A549 (cell line): Measurements from ENCODE around the gene NCS1. TPM values are rescaled to one million over a fixed set of nuclear protein-coding genes. Genes with fewer than 3 reads are reported as not detected.

ENCODE experiments used
- ATAC-seq, 2 experiments: fragments of 200-7000 bp in 1 of 2; fragments of >200 bp in 1 of 2; cut with Nextera tagmentation in 1 of 2; cut with Tn5 transposase in 1 of 2; 3 replicates each; pipeline versions ENCODE4 v1.8.0 to v1.9.1; 2018 to 2020; ENCODE audit warnings: mild to moderate bottlenecking in 1 of 2, moderate library complexity in 1 of 2
- CTCF ChIA-PET: fragments of 300-600 bp; sonication (Branson Sonifier 250); formaldehyde crosslinking; extraction: SDS; loops from one replicate; lab custom pipeline; 2021; ENCODE audit warnings: antibody characterized with exemption, inconsistent platforms; lab: Yijun Ruan, JAX
- POLR2A ChIA-PET: fragments of 350-600 bp; formaldehyde crosslinking; extraction: SDS; loops from one replicate; lab custom pipeline; 2021; ENCODE audit warnings: antibody characterized with exemption, inconsistent platforms; lab: Yijun Ruan, JAX
- DNase-seq, 2 experiments: peaks; one replicate each; pipeline versions ENCODE4 v3.0.0 to v3.0.0-alpha.2; 2011 to 2016; ENCODE audit warnings: low read depth in 1 of 2, low spot score in 1 of 2
- FAIRE-seq: peaks from 2 replicates; lab custom pipeline; 2011; peaks lifted over from hg19 to GRCh38; lab: Jason Lieb, UNC
- H3K27ac ChIP-seq, 2 experiments: fragments of >200 bp; sonication (Bioruptor Twin); formaldehyde crosslinking; 3 replicates each; pipeline ENCODE4 v1.5.1; 2016 to 2017
- H3K4me1 ChIP-seq: fragments of >200 bp; sonication (Bioruptor Twin); formaldehyde crosslinking; 3 replicates; pipeline ENCODE4 v1.6.1; 2016
- H3K4me2 ChIP-seq: fragments of >200 bp; sonication (Bioruptor Twin); formaldehyde crosslinking; 3 replicates; pipeline ENCODE4 v1.6.1; 2016
- H3K4me3 ChIP-seq: fragments of >200 bp; sonication (Bioruptor Twin); formaldehyde crosslinking; 3 replicates; pipeline ENCODE4 v1.5.1; 2016
- H3K9me3 ChIP-seq: fragments of >200 bp; sonication (Bioruptor Twin); formaldehyde crosslinking; 3 replicates; pipeline ENCODE4 v1.6.1; 2016
- BHLHE40 ChIP-seq: IDR thresholded peaks from 2 replicates; pipeline ENCODE4 v1.6.1; 2012; ENCODE audit warnings: low read depth, low read length, inconsistent platforms
- CEBPB ChIP-seq, 2 experiments: fragments of >200 bp in 1 of 2; sonication (Bioruptor Twin) in 1 of 2; formaldehyde crosslinking in 1 of 2; IDR thresholded peaks; 2 replicates each; pipeline ENCODE4 v1.6.1; 2012 to 2016
- EHF ChIP-seq: fragments of 250-450 bp; sonication (Bioruptor Pico); IDR thresholded peaks from 2 replicates; pipeline ENCODE4 v1.5.0; 2020; ENCODE audit warnings: mild to moderate bottlenecking
- FOXS1 ChIP-seq: fragments of 250-450 bp; sonication (Bioruptor Pico); IDR thresholded peaks from 2 replicates; pipeline ENCODE4 v1.5.0; 2020; ENCODE audit warnings: mild to moderate bottlenecking, moderate library complexity
- GATA3 ChIP-seq: IDR thresholded peaks from 2 replicates; pipeline ENCODE4 v1.6.1; 2012; ENCODE audit warnings: borderline replicate concordance
- HEYL ChIP-seq: fragments of 250-450 bp; sonication (Bioruptor Pico); IDR thresholded peaks from 2 replicates; pipeline ENCODE4 v1.8.0; 2021; ENCODE audit warnings: mild to moderate bottlenecking, moderate library complexity
- HOXB13 ChIP-seq: fragments of 250-450 bp; sonication (Bioruptor Pico); IDR thresholded peaks from 2 replicates; pipeline ENCODE4 v1.5.0; 2020; ENCODE audit warnings: low read depth, mild to moderate bottlenecking, moderate library complexity
- MAZ ChIP-seq: fragments of 150-350 bp; IDR thresholded peaks from 2 replicates; pipeline ENCODE4 v1.6.1; 2014; ENCODE audit warnings: antibody characterized with exemption, low read depth, low read length, borderline replicate concordance
- MYC ChIP-seq: IDR thresholded peaks from 2 replicates; pipeline ENCODE4 v1.6.1; 2012; ENCODE audit warnings: mild to moderate bottlenecking, inconsistent platforms, low read length, improper control_type of control experiment, borderline replicate concordance
- NPAS2 ChIP-seq: fragments of 250-450 bp; sonication (Bioruptor Pico); IDR thresholded peaks from 2 replicates; pipeline ENCODE4 v1.8.0; 2022; ENCODE audit warnings: mild to moderate bottlenecking, moderate library complexity, borderline replicate concordance
- PHF8 ChIP-seq: fragments of 200-600 bp; sonication (generic); IDR thresholded peaks from 2 replicates; pipeline ENCODE4 v1.6.1; 2016; ENCODE audit warnings: low read depth, mild to moderate bottlenecking, antibody characterized with exemption, moderate library complexity, borderline replicate concordance
- POLR2A ChIP-seq: IDR thresholded peaks from 2 replicates; pipeline ENCODE4 v1.6.1; 2012; ENCODE audit warnings: mild to moderate bottlenecking, low read length
- RNF2 ChIP-seq: fragments of 200-600 bp; sonication (generic); IDR thresholded peaks from 2 replicates; pipeline ENCODE4 v1.6.1; 2016; ENCODE audit warnings: low read depth, mild to moderate bottlenecking, antibody characterized with exemption, moderate library complexity, borderline replicate concordance
- TP53 ChIP-seq: fragments of 250-450 bp; sonication (Bioruptor Pico); IDR thresholded peaks from 2 replicates; pipeline ENCODE4 v1.5.0; 2021; ENCODE audit warnings: mild to moderate bottlenecking, moderate library complexity
- ZC3H11A ChIP-seq: fragments of 450-650 bp; IDR thresholded peaks from 2 replicates; pipeline ENCODE4 v1.6.1; 2014; ENCODE audit warnings: antibody characterized with exemption, mild to moderate bottlenecking
- ZNF302 ChIP-seq: fragments of 250-450 bp; sonication (Bioruptor Pico); IDR thresholded peaks from 2 replicates; pipeline ENCODE4 v1.9.0; 2021; ENCODE audit warnings: inconsistent platforms, mild to moderate bottlenecking, moderate library complexity
- WGBS: methylation state at CpG from one replicate; pipeline ENCODE4 v1.1.6; 2017; ENCODE audit errors: missing lambda C conversion rate; 5-methylcytosine and 5-hydroxymethylcytosine counted together
- polyA plus RNA-seq, 4 experiments: library from polyadenylated mRNA; depleted of rRNA in 3 of 4; stranded (reverse); fragments of >200 nt; fragmentation: RNase III in 1 of 4; extraction: RNeasy Plus Mini Kit Qiagen cat#74134 plus additional on column Dnase treatment in 1 of 4; gene quantifications; 2 replicates in 3 of 4; 3 replicates in 1 of 4; pipeline ENCODE4 v1.2.3, GENCODE V29; 2011 to 2017
- TF ChIP-seq, protein P1 (sequence below): fragments of >200 bp; sonication (Bioruptor Twin); formaldehyde crosslinking; IDR thresholded peaks from 2 replicates; pipeline ENCODE4 v1.6.1; 2016
- TF ChIP-seq, protein P2 (sequence below): IDR thresholded peaks from 2 replicates; pipeline ENCODE4 v1.6.1; 2012
- TF ChIP-seq, protein P3 (sequence below): fragments of 250-450 bp; sonication (Bioruptor Pico); IDR thresholded peaks from 2 replicates; pipeline ENCODE4 v1.5.0; 2020; ENCODE audit warnings: low read depth, mild to moderate bottlenecking, moderate library complexity
- TF ChIP-seq, protein P4 (sequence below): fragments of >200 bp; sonication (Bioruptor Twin); formaldehyde crosslinking; IDR thresholded peaks from 3 replicates; pipeline ENCODE4 v1.5.1; 2016

Gene NCS1
- polyA plus RNA-seq, 2 of the 4 experiments (the other 2 are of a cell fraction) = 17.9 to 21.9 TPM

GRCh38 chr9:130264414-130265350 is 92.5 kb downstream of the NCS1 start:
- 58% methylated on average over 18 of the region's 18 CpGs for WGBS
- no peak for ATAC-seq

DNA sequence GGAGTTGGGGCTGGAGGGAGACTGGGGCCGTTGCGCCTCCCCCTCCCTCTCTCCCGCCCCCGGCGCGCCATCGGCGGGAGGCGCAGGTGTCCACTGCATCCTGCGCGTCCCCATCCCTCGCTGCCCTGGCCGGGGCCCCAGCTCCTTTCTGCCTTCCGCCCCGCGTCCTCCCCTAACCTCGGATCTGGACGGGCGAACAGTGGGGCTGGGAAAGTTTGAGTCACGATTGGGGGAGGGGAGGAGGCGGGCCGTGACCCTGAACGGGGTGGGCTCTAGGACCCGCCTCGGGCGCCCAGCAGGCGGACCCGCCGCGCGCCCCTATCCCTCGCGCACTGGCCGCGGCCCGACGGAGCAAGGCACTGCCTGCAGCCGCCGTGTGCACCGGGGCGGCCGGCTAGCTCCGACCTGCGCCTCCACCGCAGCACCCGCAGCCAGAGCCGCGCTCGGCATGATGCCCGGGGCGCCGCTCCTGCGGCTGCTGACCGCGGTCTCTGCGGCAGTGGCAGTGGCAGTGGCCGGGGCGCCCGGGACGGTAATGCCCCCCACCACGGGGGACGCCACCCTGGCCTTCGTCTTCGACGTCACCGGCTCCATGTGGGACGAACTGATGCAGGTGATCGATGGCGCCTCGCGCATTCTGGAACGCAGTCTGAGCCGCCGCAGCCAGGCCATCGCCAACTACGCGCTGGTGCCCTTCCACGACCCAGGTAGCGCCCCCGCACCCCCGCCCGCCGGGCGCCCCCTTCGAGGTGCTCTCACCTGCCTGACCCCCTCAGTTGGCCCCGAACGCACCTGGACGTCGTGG is 93.4 kb downstream of the NCS1 start, which contains the start of gene HMCN2:
Gene HMCN2 (plus strand): TSS at position 330 of the 805 bp plus-strand sequence. CDS start 119 bp downstream, at position 449.
- WGBS = 11% methylated on average over 28 of the region's 89 CpGs
- no peak for DNase-seq
- TF ChIP-seq, protein P1, sequence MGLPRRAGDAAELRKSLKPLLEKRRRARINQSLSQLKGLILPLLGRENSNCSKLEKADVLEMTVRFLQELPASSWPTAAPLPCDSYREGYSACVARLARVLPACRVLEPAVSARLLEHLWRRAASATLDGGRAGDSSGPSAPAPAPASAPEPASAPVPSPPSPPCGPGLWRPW = no peak
- TF ChIP-seq, protein P2, sequence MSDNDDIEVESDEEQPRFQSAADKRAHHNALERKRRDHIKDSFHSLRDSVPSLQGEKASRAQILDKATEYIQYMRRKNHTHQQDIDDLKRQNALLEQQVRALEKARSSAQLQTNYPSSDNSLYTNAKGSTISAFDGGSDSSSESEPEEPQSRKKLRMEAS = 0 out of 2 replicates have a peak, but pooled peaks have one; percentile 25
- TF ChIP-seq, all 56 proteins: peak for 1
- peaks cover 11% of the 10 kb centered on the region for H3K4me1 ChIP-seq
- H3K27ac ChIP-seq = no peak within 1 kb of the TSS; a peak in 1 of 6 replicates
- ATAC-seq = peak; percentile 54 to 78; a peak in 4 of 6 replicates
- POLR2A ChIA-PET = no interaction called here
- CTCF ChIA-PET = interaction anchor here (1.2 to 1.9 kb wide), 2 partner anchors 22 to 159 kb away, joined by 7 to 8 read pairs; no protein-coding TSS in a partner anchor
- H3K9me3 ChIP-seq = no peaks in the 10 kb centered on the region
- H3K4me2 ChIP-seq = peak within 1 kb of the TSS; percentile 94
- H3K4me3 ChIP-seq = peak within 1 kb of the TSS; percentile 31
- FAIRE-seq = no peak

More at GRCh38 chr9:130264414-130265350, 92.5 kb downstream of the NCS1 start:
- CTCF ChIA-PET = interaction anchor here (0.7 to 1.4 kb wide), 4 partner anchors 9 to 143 kb away, joined by 3 to 4 read pairs (median 3); no protein-coding TSS in a partner anchor
- DNase-seq = no peak
- peaks cover 11% of the 10 kb centered on the region for H3K4me1 ChIP-seq
- no peak for TF ChIP-seq GATA3
- no peak for TF ChIP-seq HOXB13 (CRISPR knock-in tag)
- TF ChIP-seq, protein P3, sequence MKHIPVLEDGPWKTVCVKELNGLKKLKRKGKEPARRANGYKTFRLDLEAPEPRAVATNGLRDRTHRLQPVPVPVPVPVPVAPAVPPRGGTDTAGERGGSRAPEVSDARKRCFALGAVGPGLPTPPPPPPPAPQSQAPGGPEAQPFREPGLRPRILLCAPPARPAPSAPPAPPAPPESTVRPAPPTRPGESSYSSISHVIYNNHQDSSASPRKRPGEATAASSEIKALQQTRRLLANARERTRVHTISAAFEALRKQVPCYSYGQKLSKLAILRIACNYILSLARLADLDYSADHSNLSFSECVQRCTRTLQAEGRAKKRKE (CRISPR knock-in tag) = no peak
- TF ChIP-seq, all 56 proteins: peak for 0
- Histone ChIP-seq H3K9me3 (no peaks in the 10 kb centered on the region), H3K4me2 (peak overlapping the region; percentile 94), H3K4me3 (peak overlapping the region; percentile 31; the same call in 1 of the 3 replicates), H3K27ac (no peak overlapping the region)
- no peak for FAIRE-seq
- POLR2A ChIA-PET = no interaction called here

- peak overlapping the region; percentile 94 for H3K4me2 ChIP-seq
- no peaks in the 10 kb centered on the region for H3K9me3 ChIP-seq
- FAIRE-seq = no peak
- H3K4me1 ChIP-seq = peaks cover 11% of the 10 kb centered on the region
- no peak overlapping the region for H3K27ac ChIP-seq
- ChIA-PET POLR2A (no interaction called here), CTCF (interaction anchor here (1.2 to 1.9 kb wide), 3 partner anchors 23 to 159 kb away, joined by 3 to 8 read pairs (median 7); no protein-coding TSS in a partner anchor)
- TF ChIP-seq, protein P4, sequence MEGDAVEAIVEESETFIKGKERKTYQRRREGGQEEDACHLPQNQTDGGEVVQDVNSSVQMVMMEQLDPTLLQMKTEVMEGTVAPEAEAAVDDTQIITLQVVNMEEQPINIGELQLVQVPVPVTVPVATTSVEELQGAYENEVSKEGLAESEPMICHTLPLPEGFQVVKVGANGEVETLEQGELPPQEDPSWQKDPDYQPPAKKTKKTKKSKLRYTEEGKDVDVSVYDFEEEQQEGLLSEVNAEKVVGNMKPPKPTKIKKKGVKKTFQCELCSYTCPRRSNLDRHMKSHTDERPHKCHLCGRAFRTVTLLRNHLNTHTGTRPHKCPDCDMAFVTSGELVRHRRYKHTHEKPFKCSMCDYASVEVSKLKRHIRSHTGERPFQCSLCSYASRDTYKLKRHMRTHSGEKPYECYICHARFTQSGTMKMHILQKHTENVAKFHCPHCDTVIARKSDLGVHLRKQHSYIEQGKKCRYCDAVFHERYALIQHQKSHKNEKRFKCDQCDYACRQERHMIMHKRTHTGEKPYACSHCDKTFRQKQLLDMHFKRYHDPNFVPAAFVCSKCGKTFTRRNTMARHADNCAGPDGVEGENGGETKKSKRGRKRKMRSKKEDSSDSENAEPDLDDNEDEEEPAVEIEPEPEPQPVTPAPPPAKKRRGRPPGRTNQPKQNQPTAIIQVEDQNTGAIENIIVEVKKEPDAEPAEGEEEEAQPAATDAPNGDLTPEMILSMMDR = no peak
- TF ChIP-seq ZC3H11A (no peak), PHF8 (no peak), CEBPB (IDR thresholded peaks at IDR 0.05) (no peak), NPAS2 (CRISPR knock-in tag) (no peak), MYC (no peak), TP53 (CRISPR knock-in tag) (no peak), POLR2A (no peak), MAZ (no peak), ZNF302 (CRISPR knock-in tag) (no peak), EHF (CRISPR knock-in tag) (no peak), BHLHE40 (no peak), RNF2 (no peak), FOXS1 (CRISPR knock-in tag) (no peak), HEYL (CRISPR knock-in tag) (no peak)
- TF ChIP-seq, protein P3 (CRISPR knock-in tag) = no peak
- 31% methylated on average over 35 of the region's 41 CpGs for WGBS
- no peak for DNase-seq
- H3K4me3 ChIP-seq = peak overlapping the region; percentile 31; the same call in 2 of the 3 replicates
- peak in 1 of 2 experiments; percentile 48; a peak in 3 of 6 replicates for ATAC-seq
Observed at GRCh38 chr9:130266236-130267098, 94.3 kb downstream of the NCS1 start.
